ENCODE measurements around the gene KCNJ4.
"Not testable (repeated sequence)": the region's sequence is repeated elsewhere in the genome, so short reads cannot be mapped to it uniquely, and the experiment has no call there.

The KCNJ4 gene

GRCh38 chr22:38470179-38470578 lies 15.2 kb upstream of the KCNJ4 start:
- not testable (repeated sequence) for DNase-seq (ENCODE audit: low read depth)

DNA sequence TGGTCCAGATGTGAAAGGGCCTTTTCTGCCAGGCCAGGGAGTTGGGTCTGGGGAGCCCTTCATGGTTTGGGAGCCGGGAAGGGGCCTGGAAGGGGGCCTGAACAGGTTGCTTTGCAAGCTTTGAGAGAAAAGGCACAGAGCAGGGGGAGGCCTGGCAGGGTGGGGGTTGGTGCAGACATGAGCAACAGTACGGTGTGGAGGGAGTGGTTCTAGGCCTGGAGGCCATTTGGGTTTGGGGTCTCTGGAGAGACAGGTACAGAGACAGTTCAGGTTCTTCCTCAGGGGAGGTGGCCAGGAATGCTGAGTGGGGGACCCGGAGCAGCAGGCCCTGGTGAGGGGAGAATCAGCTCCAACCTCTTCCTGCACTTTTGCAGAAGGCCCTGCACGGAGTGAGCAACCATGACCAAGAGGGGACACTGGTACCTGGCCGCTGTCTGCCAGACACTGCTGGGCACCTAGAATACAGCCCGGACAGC lies 14.3 kb upstream of the KCNJ4 start:
- no peak for DNase-seq (ENCODE audit: low read depth)

- no peak for DNase-seq (ENCODE audit: low read depth)
Observed at GRCh38 chr22:38468443-38469305, 13.7 kb upstream of the KCNJ4 start.

GRCh38 chr22:38467904-38468442 lies 13.0 kb upstream of the KCNJ4 start, which contains the start of gene KDELR3:
Gene KDELR3 (plus strand): TSS chr22:38468096. CDS start chr22:38468234, 138 bp downstream.
- DNase-seq (ENCODE audit: low read depth) = no peak

DNA sequence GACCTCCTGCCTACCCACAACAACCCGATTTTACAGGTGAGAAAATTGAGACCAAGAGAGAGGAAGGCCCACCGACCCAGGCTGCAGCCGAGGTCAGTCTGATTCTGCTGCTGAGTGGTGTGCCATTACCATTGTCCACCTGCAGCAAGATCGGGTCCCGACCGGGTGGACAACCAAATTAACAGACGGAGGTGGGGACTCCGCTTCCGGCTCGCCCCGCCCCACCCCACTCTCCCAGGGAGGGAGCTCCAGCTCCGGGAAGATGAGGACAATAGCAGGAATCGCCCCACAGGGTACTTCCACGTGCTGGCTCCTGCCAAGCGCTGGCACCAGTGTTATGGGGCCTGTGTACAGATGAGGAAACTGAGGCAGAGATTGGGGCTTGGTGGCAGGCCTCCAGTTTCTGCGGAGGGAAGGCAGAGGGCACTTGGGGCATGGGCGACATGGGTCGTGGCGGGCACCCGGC lies 12.5 kb upstream of the KCNJ4 start:
- DNase-seq (ENCODE audit: low read depth) = no peak

- no peak for DNase-seq (ENCODE audit: low read depth)
Observed at GRCh38 chr22:38465673-38466490, 10.9 kb upstream of the KCNJ4 start.

- no peak for DNase-seq (ENCODE audit: low read depth)
Observed at GRCh38 chr22:38464992-38465672, 10.1 kb upstream of the KCNJ4 start.

DNA sequence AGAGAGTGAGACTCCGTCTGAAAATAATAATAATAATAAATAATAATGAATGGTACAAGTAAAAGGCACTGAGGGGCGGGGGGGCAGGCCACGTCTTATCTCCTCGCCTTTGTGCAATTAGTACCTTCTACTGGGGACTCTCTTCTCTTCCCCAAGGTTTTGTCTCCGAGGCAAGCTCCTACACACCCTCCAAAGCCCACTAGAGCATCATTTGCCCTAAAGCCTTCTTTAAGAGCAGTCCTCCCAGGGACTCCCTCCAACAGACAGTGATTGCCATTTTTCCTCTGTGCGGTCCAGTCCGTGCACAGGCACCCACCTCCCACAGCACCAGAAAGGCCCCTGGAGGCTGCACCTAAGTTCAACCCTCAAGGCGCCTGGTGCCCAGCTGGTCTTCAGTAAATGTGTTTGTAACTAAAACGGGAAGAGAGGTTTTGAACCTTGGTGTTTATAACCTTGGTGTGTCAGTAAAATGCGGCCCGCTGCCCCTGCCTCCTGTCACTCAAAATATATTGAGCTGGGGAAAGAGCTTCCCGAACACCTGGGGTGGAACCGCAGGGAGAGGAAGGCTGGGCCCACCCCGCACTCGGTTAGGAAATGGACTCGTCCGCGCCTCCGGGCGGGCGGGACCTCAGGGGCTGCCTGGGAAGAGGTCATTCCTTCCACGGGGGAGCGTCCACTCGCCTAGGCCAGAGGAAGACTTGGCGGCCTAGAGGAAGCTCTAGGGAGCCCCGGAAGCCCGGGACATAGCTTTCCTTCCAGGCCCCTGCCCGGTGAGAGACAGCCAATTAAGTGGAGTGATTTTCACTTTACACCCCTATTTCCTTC lies 8.2 kb upstream of the KCNJ4 start:
- no peak for DNase-seq (ENCODE audit: low read depth)

DNA sequence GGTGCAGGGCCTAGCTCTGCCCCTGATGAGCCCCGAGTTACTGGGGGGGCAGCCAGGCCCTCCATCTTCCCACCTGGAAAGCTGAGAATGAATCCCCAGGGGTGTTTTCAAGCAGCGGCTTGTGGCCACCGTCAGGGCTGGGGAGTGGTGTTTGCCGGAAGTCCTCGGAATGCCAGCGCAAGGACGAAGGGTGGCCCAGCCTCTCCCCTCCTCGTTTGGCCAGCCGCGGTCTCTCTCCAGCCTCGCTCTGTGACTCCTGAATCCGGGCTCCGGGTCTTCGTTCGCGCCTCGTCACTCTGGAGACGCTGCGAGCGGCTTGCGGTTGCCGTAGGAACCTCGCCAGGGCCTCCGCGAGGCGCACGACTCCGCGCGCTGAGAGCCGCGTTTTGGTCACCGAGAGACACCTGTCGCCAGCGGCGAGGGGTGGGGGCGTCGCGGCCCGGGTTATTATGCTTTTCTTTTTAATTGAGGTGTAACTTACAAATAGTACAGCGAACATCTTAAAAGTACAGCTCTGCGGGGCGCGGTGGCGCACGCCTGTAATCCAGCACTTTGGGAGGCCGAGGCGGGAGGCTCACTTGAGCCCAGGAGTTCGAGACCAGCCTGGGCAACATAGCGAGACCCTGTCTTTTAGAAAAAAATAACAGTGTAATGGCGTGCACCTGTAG lies 6.5 kb upstream of the KCNJ4 start:
- peak; percentile 24 for DNase-seq (ENCODE audit: low read depth)

DNA sequence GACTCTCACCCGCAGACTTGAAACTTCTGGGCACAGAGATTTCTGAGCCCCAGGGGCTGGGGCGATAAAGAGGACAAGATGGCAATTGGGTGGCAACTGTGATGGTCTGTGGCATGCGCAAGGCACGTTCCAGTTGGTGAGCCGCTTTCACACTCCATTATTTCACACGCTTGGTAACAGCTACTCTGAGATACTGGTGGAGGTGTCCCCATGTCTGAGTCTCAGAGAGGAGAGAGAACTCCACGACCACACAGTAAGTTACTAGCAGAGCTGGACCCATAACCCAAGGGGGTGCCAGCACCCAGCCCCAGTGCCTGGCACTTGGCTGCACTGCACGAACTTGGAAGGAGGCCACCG lies 6.0 kb upstream of the KCNJ4 start:
- no peak for DNase-seq (ENCODE audit: low read depth)

DNA sequence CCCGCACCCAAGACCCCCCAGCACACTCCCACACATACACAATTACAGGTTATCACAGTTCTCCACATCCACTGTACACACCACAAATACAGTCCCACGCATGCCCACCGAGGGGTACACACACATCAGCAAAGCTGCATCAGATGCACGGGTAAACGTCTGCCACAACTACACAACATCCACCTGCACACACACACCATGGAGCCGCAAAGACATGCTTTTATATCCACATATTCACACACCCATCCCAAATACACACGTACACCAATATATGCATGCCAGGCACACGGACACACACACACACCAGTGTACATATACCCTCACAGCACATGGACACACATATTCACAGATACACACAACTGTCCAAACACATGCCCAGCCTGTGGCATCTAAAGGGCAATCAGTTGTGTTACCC lies 5.4 kb upstream of the KCNJ4 start:
- DNase-seq (ENCODE audit: low read depth) = no peak

DNA sequence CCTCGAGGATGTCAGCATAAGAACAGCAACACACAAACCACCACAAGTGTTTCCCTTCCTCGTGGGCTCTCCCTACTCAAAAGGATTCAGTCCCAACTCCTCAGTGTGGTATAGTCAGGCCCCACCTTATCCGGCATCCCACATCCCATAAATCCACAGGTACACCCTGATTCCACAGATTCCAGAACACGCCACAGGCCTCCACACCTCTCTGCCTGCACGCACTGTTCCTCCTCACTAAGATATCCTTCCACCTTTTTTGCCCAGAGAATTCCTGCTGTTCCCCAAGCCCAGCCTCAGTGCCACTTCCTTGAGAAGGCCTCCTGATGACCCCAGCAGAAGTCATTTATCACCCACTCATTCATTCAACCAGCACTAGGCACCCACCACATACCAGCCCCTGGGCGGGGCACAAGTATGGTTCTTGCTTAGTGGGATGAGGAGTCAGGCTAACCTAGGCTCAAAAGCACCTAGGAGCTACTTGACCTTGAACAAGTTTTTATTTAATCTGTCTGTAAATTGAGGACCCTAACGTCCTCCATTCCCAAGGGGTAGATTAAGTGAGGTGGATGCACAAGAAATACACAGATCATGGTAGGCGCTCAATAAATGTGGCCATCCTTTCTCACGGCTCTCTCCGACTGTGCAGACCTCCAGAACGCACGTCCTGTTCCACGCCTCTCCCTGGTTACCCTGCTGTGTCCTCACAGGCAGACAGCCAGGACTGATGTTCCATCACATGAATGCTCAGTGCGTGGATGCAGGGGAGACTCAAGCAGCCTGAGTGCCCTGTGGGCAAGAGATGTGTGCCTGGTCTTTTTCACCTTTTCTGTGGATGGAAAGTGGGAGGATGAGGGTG lies 2.1 kb upstream of the KCNJ4 start:
- no peak for DNase-seq (ENCODE audit: low read depth)

- no peak for DNase-seq (ENCODE audit: low read depth)
Observed at GRCh38 chr22:38456272-38456835, 1.4 kb upstream of the KCNJ4 start.

DNA sequence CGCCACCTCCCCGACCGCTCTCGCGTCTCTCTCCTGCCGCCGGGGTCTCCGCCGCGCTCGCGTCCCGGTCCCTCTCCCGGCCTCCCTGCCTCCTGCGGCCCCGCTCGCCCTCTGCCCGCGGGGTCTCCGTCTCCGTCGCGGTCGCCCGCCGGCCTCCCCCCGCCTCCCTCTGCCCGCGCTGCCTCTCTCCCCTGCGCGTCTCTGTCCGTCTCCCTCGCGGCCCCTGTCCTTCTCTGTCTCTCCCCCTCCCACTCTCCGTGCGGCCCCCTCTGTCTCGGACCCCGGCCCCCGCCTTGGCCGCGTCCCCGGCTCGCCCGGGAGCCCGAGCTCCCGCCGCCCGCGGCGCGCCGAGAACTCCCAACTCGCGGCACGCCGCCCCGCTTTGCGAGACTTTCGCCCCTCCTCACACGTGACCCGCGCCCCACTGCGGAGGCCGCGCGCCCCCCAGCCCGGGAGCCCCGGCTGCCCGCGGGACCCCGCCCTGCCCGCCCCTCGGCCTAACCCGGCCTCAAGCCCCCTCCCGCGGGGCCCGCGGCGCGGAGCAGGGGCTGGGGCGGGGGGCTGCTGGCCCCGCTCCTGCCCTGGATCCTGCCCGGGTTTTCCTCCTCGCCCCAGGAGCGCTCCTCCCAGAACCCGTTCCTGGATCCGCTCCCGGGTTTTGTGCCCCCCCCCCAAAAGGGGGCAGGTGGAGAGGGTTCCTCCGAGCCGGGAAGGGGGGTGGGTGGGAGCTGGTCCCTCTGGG lies 702 bp upstream of the KCNJ4 start:
- DNase-seq (ENCODE audit: low read depth) = no peak

DNA sequence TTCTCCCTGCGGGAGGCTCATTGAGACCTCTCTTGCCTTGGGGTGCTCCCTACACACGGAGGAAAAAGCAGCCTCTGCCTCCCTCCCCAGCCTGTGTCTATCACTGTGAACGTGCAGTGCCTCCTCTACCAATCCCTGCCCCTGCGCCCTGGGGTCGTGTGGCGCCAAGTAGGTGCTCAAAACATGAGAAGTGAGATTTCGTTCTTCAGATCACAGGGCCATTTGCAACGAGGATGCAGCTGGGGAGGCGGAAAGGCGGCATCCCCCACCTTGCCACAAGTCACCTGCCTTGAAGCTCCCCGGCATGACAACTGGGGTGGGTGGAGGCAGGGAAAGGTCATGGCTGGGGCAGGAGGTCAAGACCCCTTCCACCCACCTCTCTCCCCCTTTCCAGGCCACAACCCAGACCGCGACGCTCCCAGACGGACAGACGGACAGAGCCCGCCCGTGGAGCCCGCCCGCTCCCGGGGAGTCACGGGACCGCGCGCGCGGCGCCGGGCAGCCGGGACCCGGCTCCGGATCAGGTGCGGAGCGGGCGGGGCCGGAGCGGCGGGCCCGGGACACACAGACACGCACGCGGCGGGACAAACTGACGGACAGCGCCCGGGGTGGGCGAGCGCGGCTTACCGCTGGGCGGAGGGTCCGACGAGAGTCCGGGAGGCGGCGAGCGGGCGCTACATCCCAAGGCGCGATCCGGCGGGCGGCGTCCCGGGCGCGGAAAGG lies 485 bp downstream of the KCNJ4 start:
- no peak for DNase-seq (ENCODE audit: low read depth)

- DNase-seq (ENCODE audit: low read depth) = no peak
Observed at GRCh38 chr22:38453996-38454352, 1.0 kb downstream of the KCNJ4 start.

DNA sequence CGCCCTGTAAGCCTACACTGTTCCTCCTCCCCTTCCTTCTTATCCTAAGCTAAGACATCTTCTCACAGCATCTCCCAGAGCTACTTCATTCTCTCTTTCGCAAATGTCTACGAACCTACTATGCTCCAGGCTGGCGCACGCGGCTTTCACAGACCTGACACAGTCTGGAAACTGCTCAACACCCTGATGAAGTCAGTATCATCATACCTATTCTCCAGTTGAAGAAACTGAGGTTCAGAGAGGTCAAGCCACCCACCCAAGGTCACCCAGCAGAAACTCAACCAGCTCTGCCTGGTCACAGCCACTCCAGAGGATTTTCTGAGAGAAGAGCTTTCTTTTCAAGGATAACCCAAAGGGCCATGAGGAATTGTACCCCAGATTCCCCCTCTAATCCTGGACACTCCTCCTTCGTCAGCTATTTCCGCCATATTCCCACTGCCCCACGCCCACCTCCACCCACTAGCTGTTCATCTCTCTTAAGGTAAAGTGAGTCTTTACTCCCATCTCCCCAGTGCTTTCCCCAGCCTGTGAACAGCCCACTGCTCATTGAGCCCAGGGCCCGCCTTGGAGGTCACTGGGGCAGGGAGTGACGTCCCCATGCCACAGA lies 1.8 kb downstream of the KCNJ4 start:
- no peak for DNase-seq (ENCODE audit: low read depth)

All from fibroblast of the conjunctiva (primary cell).